ENCODE data around the gene EPHB2.

- TF ChIP-seq CTCF (IDR thresholded peaks at IDR 0.05) (no peak), POLR2A (IDR thresholded peaks at IDR 0.05) (no peak), EP300 (IDR thresholded peaks at IDR 0.05) (no peak)
Measured at GRCh38 chr1:22917989-22918388, 207.3 kb downstream of the EPHB2 start.
